SHP77 treated with DMSO at 0.1 percent for 48 hours (cell line): ENCODE measurements around the gene MAMSTR.
"Not testable (repeated sequence)": the region's sequence is repeated elsewhere in the genome, so short reads cannot be mapped to it uniquely, and the experiment has no call there.

Experiments
- DNase-seq: peaks from one replicate; lab custom pipeline; 2025; lab: John Stamatoyannopoulos, UW

The MAMSTR gene

DNA sequence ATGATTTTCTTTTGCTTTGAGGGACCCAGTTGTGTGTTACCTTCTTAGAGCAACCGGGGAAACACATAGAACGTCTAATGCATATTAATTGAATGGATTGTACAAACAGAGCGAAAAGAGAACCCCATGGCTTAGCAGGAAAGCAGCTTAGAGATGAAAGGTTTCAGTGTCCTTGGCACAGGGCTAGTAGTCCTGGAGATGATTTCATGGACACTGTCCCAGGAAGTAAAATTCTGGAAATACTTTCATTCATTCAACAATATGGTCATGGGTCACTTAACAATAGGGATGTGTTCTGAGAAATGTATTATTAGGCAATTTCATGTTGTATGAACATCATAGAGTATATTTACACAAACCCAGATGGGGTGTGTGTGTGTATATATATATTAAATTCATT, 33.4 kb downstream of the MAMSTR start:
- DNase-seq: no peak

DNA sequence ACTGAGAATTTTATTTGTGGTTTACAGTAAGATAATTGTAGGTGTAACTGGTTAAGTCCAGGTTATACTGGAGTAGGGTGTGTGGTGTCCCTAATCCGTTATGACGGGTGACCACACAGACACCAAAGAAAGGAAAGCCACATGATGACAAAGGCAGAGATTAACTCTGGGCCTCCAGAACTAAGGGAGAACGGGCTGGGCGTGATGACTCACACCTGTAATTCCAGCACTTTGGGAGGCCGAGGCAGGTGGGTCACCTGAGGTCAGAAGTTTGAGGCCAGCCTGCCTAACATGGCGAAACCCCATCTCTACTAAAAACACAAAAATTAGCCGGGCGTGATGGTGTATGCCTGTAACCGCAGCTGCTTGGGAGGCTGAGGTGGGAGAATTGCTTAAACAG, 33.9 kb downstream of the MAMSTR start:
- DNase-seq: no peak

DNA sequence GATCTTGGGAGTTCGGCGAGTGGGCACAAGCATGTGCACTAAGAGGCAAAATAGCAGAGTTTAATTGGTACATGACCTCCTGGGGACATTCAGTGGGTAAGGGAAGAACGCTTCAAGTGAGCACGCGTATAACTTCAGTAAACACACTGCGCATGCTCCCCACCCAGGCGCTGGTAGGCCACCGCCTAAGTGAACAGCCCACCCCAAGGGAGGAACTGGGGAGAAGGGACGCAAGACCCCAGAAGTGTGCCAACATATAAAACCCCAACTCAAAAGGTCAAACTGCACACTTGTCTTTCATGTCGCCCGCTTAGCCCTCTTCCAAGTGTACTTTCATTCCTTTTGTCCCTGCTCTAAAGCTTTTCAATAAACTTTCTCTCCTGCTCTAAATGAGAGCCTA, 36.2 kb downstream of the MAMSTR start:
- no peak for DNase-seq

DNA sequence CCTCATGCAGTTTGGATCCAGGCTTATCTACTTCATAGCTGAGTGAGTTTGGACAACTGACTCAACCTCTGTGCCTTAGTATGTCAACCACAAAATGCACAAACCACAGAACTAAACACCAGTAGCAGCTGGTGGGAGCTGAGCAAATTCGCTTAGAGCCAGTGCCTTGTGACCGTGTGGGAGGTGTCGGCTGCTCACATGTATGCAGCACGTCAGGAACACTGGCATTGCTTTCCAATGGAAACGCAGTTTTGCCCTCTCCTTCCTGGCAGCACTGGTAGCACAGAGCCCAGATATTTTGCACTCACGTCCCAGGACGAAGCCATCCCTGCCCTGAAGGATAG, 38.4 kb downstream of the MAMSTR start:
- no peak for DNase-seq

DNA sequence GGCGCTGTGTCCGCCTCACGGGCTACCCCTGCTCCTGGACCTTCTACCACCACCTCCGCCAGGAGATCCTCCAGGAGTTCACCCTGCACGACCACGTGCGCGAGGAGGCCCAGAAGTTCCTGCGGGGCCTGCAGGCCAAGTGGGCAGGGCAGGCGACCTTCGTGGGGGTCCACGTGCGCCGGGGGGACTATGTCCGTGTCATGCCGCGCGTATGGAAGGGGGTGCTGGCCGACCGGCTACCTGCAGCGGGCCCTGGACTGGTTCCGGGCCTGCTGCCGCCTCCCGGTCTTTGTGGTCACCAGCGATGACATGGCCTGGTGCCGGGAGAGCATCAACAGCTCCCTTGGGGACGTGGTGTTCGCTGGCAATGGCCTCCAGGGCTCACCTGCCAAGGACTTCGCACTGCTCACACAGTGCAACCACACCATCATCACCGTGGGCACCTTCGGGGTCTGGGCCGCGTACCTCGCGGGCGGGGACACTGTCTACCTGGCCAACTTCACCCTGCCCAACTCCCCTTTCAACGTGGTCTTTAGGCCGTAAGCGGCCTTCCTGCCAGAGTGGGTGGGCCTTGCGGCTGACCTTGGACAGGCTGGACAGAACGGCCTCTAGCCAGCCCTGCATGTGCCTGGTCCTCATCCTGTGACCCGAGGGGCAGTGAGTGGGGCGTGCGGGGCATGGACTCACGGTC, 38.9 kb downstream of the MAMSTR start:
- no peak for DNase-seq

DNA sequence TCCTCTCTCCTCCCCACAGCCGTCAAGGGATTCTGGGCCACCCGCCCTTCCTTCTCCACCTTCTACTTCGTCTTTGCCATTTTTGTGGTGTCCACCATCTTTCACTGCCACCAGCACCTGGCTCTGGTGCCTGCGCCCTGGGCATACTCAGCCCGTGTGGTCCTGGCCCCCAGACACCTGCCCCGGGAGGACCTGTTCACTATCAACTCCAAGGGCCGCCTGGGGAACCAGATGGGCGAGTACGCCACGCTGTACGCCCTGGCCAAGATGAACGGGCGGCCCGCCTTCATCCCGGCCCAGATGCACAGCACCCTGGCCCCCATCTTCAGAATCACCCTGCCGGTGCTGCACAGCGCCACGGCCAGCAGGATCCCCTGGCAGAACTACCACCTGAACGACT, 39.5 kb downstream of the MAMSTR start:
- not testable (repeated sequence) for DNase-seq

DNA sequence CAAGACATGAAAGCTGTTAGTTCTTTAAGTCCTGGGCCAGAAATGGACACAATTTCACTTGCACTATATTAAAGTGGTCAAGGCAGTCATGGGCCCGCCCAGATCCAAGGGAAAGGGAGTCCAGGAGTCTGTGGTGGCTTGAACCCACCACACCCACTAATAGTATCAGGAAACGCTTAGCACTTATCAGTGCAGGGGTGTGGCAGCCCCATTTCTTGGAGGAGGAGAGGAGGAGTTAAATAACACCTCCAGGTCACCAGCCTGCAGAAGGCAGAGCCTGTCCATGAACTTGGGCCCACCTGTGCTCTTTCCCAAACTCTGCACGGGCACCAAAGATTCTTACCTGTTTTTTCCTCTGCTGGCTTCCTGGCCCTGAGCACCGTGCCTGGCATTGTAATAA, 41.3 kb downstream of the MAMSTR start:
- no peak for DNase-seq

DNA sequence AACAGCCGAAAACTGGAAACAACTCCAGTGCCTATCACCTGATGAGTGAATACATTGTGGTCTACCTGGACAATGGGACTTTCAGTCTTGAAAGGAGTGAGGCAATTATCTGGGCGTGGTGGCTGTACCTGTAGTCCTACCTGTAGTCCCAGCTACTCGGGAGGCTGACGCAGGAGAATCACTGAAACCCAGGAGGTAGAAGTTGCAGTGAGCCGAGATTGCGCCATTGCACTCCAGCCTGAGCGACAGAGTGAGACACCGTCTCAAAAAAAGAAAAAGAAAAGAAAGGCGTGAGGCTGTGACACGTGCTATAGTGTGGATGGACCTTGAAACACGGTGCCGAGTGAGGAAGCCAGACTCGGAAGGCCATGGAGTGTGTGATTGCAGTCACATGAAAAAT, 42.6 kb downstream of the MAMSTR start:
- no peak for DNase-seq

DNA sequence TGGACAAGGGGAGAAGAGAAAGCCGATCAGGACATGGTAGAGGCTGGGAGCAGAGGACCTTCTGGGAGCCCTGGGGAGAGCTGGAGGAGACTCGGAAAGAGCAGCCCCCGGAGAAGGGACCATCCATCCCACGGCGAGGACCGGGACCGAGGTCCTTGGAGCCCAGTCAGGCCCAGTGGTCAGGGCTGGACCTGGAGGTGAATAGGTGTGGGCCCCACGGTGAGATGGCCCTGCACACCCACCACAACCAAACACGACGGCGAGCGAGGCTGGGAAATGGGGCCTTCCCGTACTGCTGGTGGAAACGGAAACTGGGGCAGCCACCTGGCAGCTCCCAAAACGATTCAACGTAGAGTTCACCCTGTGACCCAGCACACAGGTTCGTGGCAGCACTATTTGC, 43.0 kb downstream of the MAMSTR start:
- DNase-seq: no peak

DNA sequence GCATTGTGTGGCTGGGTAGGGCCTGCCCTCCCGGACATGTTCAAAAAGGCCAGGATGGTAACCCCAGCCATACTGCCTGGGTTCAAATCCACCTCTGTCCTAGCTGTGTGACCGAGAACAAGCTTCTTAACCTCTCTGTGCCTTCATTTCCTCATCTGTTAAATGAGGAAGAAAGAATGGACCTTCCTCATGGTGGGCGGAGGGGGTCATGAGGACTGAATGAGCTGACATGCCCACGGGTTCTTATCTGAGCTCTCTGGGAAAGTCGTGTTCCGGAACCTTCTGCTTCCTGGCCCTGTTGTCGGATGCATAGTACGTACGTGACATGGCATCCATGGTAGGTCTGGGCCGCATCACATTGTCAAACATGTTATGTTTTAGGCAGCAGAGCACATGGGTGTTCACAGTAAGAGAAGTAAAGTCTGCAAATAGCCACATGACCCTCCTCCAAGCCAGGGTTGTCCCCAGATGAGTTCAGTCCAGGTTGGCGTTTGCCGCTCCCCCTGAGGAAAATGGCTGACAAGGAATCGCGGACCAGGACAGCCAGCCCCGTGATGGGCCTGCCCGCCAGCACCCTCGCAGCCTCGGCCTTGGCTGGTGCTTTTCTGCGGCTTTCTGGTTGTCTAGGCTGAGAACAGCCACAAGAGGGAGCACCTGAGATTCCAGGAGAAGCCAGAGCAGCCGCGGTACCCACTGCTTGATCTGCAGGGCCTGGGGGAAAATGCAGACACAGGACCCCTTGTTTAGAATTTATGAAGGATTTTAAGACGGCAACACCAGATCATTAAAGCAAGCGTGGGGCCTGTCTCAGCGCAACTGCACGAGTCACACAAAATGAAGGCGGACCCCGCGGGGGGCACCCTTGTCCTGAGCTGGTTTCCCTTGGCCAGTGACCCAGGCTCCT, 44.4 kb downstream of the MAMSTR start:
- peak; percentile 79 for DNase-seq

DNA sequence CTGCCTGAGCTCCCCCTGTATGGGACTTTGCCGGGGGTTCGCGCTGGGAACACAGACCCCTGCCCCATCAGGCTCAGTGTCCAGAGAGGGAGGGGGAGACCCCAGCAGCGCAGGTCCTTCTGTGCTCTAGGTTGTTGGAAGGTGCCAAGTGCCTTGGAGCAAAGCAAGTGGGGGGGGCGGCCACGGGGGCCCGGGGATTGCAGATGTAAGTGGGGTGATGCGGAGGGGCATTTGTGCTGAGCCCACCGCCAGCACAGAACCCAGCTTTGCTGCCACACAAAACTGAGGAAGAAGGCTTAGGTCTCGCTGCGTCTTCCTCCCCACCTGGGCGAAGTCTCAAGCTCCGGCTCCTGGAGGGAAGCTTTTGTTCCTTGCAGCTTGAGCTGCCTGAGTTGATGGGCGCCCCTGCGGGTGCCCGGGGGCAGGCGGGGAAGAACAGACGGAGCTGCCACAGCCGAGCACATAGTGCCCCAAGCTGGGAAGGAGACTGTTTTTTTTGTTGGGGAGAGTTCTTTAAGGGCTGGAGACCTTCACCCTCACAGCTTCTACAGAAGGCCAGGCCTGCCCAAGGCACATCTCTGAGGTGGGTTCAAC, 45.2 kb downstream of the MAMSTR start:
- DNase-seq: no peak

DNA sequence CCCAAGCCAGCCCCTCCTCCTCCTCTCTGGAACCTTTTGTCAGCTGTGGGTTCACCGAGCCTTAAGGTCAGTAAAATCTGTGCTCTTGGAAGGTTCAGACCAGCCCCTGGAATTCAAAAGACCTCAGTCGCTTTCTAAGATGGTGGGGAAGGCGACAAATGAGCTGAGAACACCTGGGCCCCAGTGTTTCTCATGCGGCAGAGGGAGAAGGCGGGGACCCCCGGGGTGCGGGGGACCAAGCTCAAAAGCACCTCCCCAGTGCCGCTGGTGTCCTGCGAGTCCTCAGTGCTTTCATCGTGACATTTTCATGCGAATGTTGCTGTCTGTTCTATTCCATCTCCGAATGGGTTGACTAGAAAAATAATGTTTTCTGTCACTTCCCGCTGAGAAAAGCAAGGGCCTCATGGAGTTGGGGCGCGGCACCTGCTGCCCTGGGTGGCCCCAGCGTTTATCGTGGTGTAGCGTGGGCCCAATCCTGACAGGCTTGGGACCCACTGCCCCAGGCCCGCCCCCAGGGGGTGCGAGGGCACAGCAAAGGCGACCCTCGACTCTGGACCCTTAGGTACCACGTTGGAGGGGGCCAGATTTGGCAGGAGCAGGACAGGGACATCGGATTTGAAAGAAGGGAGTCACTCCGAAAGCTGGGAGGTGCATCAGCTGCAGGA, 46.0 kb downstream of the MAMSTR start:
- no peak for DNase-seq

DNA sequence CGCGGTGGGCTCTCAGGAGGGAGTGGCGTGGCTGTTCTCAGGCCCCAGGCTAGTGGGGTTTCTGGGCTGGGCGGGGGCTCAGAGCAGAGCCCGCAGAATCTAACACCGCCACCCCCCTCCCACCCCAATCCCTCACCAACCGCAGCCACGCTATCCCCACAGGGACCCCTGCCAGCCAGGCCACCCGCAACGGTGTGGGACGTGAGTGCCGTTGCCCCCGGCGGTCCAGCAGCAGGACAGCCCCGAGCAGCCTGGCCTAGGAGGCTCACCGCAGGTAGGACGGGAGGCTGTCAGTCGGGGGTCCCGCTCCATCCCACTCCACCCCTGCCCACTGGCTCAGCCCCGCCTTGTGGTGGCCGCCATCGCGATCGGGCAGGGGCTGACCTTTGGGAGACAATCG, 46.5 kb downstream of the MAMSTR start, which contains the start of gene NTN5:
NTN5 (minus strand) TSS at position 24 of the 400 bp plus-strand sequence. CDS start 2,031 bp downstream, outside the sequence.
- no peak for DNase-seq

DNA sequence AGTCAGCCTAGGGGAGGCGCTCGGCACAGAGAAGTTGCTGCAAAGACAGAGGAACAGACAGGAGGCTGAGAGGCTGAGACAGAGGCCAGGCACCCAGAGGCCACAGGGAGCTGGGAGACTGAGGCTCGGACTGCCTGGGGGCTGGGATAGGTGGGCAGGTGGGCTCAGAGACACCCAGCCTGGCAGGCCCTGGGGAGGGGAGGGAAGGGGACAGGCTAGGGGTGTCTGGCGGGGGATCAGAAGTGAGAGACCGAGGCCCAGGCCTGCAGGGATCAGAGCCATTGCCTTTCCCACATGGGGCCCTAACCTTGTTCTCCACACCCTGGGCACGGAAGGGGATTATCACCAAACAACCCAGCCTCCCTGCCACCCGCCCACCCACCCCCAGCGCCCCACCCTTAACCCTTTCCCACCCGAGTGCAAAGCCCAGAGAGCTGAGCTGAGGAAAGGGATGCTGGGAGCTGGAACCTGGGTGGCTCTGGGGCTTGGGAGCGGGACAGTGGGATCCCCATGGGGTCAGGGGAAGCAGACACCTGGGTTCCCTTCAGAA, 48.0 kb downstream of the MAMSTR start:
- no peak for DNase-seq

DNA sequence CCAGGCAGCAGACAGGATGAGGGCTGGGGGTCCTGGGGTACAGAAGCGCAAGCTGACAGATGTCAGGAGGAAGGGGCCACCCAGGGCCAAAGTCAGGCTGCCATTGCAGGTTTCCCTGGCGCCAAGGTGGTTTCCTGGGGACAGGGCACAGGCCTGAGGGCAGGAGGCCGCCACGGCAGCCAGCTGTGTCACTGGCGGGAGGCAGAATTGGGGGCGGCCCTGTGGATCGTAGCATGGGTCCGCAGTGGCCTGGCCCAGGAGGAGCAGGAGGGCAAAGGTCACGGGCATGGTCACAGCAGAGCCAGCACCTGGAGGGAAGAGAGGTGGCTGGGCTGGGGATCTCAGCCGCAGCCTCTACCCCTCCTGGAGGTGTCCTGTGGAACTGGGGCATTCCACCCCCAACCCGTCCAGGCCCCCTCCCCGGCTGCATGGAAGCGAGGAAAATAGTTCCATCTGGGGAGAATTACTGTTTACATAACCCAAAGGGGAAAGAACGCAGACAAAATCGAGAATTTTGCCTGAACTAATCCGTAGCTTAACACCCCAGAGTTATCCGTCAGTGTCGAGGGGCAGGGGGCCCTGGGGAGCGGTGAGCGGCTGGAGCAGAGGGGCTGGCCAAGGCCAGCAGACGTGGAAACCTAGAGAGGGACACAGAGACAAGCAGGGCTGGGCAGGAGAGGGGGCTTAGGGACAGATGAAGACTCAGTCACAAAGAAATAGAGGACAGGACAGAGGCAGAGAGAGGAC, 48.7 kb downstream of the MAMSTR start:
- no peak for DNase-seq

DNA sequence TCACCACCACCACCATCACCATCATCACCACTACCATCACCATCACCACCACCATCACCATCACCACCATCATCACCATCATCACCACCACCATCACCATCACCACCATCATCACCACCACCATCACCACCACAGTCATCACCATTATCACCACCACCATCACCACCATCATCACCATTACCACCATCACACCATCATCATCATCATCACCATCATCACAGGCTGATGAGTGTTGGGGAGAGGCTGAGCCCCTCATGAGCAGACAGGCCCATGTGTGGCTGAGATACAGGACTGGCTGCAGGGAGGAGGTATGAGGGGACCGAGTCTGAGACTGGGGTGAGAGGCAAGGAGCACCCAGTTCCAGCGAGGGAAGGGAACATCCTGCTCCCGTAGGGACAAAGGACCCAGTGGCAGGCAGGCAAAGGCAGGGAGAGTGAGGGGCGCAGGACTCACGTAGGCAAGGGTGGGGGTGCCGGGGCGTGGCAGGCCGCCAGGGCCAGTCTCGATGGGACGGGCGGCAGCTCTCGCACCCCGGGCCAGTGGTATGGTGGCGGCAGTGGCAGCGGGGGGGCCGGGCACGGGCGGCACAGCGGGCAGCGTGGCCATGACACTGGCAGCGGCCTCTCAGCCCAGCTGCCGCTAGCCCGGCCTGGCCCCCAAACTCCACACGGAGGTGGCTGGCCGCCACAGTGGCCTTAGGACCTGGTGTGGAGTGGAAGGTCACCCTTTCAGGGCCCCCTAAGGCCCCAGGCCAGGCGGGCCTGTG, 49.4 kb downstream of the MAMSTR start:
- no peak for DNase-seq

DNA sequence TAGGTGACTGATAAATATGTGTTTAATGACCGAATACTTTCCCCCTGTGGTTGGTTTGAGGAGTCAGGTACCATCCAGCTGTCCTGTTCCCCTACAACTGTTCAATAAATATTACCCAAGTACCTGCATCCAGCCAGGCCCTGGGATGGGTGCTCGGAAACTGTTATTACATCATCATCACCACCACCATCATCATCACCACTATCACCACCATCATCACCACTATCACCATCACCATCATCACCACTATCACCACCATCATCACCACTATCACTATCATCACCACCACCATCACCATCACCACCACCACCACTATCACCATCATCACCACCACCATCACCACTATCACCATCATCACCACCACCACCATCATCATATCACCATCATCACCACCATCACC, 50.8 kb downstream of the MAMSTR start:
- no peak for DNase-seq

DNA sequence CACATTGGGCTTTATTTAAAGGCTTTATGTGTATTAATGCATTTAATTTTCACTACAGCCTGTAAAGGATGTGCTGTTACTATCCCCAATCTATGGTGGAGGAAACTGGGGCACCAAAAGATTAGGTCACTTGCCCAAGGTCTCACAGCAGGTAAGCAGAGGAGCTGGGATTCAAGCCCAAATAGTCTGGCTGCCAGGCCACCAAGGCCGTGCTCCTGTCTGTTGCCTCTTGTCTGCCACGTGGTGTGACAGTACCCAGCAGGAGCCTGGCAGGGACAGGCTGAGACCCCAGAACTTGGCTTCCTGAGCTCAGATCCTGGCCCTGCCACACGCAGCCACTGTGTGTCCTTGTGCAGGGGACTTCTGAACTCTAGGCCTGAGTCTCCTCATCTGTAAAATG, 51.2 kb downstream of the MAMSTR start:
- no peak for DNase-seq

DNA sequence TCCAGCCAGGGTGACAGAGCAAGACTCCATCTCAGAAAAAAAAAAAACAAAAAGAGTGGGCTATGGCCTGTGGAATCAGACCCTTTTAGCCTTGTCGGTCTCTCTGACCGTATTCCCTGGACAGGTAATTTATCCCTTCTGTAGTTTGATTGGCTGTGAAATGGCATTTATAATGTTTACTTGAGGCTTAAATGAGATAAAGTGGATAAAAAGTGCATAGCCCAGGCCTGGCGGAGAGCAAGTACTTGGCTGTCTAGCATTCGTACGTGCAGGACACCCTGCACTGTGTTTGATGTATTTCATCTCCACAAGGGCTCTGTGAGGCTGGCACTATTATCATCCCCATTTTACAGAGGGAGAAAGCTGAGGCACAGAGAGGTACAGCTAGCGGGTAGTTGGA, 53.7 kb downstream of the MAMSTR start:
- DNase-seq: no peak

DNA sequence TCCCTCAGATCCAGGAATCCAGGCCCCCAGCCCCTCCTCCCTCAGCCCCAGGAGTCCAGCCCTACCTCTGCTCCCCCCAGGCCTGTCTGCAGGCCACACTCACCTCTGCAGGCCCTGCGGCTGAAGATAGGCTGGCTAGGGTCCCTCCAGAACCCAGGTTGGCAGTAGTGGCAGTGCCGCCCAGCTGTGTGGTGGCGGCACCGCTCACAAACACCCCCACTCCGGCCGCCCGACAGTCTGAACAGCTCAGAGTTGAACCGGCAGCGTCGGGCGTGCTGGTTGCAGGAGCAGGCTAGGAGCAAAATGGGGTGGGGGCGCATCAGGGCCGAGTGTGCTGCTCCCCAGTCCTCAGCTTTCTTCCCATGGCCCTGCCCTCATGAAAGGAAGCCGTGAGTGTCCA, 55.0 kb downstream of the MAMSTR start:
- DNase-seq: no peak

DNA sequence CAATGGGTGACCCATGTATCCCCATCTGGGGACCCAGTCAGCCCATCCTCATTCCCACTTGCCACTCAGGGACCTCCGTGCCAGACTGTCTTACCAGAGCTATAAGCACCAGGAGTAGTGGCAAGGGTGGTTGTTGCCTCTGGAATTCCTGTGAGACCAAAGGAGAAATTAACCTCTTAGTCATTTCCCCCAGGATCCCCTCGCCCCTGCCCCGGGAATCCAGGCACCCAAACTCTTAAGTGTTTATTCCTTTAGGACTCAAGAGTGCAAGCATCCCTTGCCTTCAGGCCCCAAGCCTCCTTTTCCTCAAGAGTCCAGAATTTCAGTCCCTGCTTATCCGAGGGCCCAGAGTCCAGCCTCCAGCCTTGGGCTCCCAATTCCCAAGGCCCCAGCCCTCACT, 55.9 kb downstream of the MAMSTR start:
- no peak for DNase-seq
